HepG2 (cell line): ENCODE data around the gene MYO1E. TPM values are rescaled to one million over a fixed set of nuclear protein-coding genes. Genes with fewer than 3 reads are reported as not detected.

Source experiments
- CENPT ChIP-seq: sonication (generic); formaldehyde crosslinking; IDR thresholded peaks from 2 replicates; pipeline ENCODE4 v1.8.0; 2022; ENCODE audit warnings: low read depth, mild to moderate bottlenecking, moderate library complexity, missing genetic modification reagents
- ELF3 ChIP-seq: IDR thresholded peaks from 2 replicates; pipeline ENCODE4 v1.6.1; 2016; ENCODE audit warnings: missing genetic modification reagents, missing compliant biosample characterization
- FLYWCH1 ChIP-seq: sonication (generic); formaldehyde crosslinking; IDR thresholded peaks from 2 replicates; pipeline ENCODE4 v1.8.1; 2023; ENCODE audit warnings: mild to moderate bottlenecking, missing genetic modification reagents
- KIAA2018 ChIP-seq: sonication (generic); formaldehyde crosslinking; IDR thresholded peaks from 2 replicates; pipeline ENCODE4 v1.5.0; 2020; ENCODE audit warnings: mild to moderate bottlenecking, missing genetic modification reagents, borderline replicate concordance
- MAFK ChIP-seq, 2 experiments: IDR thresholded peaks in 1 of 2; conservative IDR thresholded peaks in 1 of 2; 2 replicates each; pipeline ENCODE4 v1.6.1; 2011; ENCODE audit warnings: improper control_type of control experiment in 2 of 2, low read length in 2 of 2
- NR2F2 ChIP-seq: IDR thresholded peaks from 2 replicates; pipeline ENCODE4 v1.6.1; 2012; ENCODE audit warnings: low read depth, inconsistent platforms, borderline replicate concordance
- polyA plus RNA-seq, 8 experiments: library from polyadenylated mRNA; depleted of rRNA in 3 of 8; stranded (reverse) in 7 of 8; unstranded in 1 of 8; fragments of >200 nt; fragmentation: Illumina TruSeq in 4 of 8; extraction: Trizol in 4 of 8; gene quantifications; 2 replicates each; pipeline versions ENCODE4 v1.2.1 to v1.2.3, GENCODE V29; 2011 to 2016; ENCODE audit warnings: low read depth in 4 of 8, missing spikeins in 1 of 8, mixed read lengths in 1 of 8; ENCODE audit not compliant: insufficient read depth in 1 of 8
- total RNA-seq, 5 experiments: library from RNA; depleted of rRNA; stranded (reverse); fragments of >200 nt; fragmentation: Illumina TruSeq; extraction: Trizol; gene quantifications; 2 replicates each; pipeline ENCODE4 v1.2.3, GENCODE V29; 2016; ENCODE audit warnings: low read depth in 1 of 5
- TF ChIP-seq, protein P1 (sequence below): sonication (generic); formaldehyde crosslinking; IDR thresholded peaks from 2 replicates; pipeline ENCODE4 v1.5.1; 2020; ENCODE audit warnings: missing genetic modification reagents, mild to moderate bottlenecking, borderline replicate concordance

MYO1E gene
- total and polyA plus RNA-seq, 2 of the 13 experiments (the other 11 are each of a cell fraction or from before 2014, with no cell fraction given) = 15.7 to 25.1 TPM

DNA sequence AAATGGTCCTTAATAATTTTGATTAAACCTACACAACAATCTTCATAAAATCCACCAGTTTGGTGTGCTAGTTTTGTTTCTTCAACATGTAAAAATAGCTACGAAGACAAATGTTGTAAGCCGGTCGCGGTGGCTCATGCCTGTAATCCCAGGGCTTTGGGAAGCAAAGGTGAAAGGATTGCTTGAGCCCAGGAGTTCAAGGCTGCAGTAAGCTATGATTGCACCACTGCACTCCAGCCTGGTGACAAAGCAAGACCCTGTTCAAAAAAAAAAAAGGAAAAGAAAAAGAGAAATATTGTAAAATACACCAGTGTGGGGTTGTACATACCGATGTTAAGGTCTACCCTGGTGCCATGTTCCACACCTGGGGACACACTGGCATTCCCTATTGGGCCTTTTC lies 91.0 kb downstream of the MYO1E start (continued):
- TF ChIP-seq CENPT (no peak), KIAA2018 (CRISPR knock-in tag) (no peak), FLYWCH1 (no peak), ELF3 (CRISPR knock-in tag) (peak; percentile 19; the same call in 1 of the 2 replicates), NR2F2 (peak; percentile 58), MAFK (conservative IDR thresholded peaks at IDR 0.05 in 1 of 2, IDR thresholded peaks at IDR 0.05 in 1 of 2; ENCODE audit: low read length in 2 of 2) (no peak)
- TF ChIP-seq, protein P1, sequence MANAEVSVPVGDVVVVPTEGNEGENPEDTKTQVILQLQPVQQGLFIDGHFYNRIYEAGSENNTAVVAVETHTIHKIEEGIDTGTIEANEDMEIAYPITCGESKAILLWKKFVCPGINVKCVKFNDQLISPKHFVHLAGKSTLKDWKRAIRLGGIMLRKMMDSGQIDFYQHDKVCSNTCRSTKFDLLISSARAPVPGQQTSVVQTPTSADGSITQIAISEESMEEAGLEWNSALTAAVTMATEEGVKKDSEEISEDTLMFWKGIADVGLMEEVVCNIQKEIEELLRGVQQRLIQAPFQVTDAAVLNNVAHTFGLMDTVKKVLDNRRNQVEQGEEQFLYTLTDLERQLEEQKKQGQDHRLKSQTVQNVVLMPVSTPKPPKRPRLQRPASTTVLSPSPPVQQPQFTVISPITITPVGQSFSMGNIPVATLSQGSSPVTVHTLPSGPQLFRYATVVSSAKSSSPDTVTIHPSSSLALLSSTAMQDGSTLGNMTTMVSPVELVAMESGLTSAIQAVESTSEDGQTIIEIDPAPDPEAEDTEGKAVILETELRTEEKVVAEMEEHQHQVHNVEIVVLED = no peak; the same call in 1 of the 2 replicates
